ENCODE measurements around the gene KLF1. TPM values are rescaled to one million over a fixed set of nuclear protein-coding genes. Genes with fewer than 3 reads are reported as not detected.
"Not testable (repeated sequence)": the region's sequence is repeated elsewhere in the genome, so short reads cannot be mapped to it uniquely, and the experiment has no call there.

KLF1 gene
- total and polyA plus RNA-seq, 8 donors, result 0.05 to 0.19 (median 0.18) TPM; not detected in 5

DNA sequence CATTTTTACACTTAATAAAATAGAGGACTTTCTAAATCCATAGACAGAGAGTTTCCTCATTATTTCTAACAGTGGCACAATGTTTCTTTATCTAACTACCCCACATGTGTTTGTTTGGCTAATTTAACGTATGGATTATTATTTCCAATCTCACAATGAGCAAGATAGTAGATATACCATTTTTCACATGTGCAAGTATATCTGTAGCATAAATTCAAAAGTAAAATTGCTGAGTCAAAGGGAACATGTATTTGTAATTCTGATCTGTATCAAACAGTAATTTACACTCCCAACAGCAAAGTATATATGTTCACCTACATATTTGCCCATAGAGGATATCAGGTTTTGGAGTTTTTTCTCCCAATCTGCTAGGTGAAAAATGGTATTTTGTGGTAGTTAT lies 30.3 kb downstream of the KLF1 start:
- Histone ChIP-seq H3K27ac (no peak overlapping the region), H3K9me3 (peaks cover 0 to 3% (median 0%) of the 10 kb centered on the region in 4 donors), H3K27me3 (no peaks in the 10 kb centered on the region), H3K36me3 (no peaks in the 10 kb centered on the region), H3K4me3 (no peak overlapping the region), H3K4me1 (no peaks in the 10 kb centered on the region)
- WGBS, 5 donors, result 28 to 64% (median 43%) methylated on average over 1 of the region's 1 CpG
- DNase-seq, result no peak
- intact Hi-C loops (cut with DNase I; ENCODE audit: low total_unique reads), result no loop called here
- TF ChIP-seq, protein P1, sequence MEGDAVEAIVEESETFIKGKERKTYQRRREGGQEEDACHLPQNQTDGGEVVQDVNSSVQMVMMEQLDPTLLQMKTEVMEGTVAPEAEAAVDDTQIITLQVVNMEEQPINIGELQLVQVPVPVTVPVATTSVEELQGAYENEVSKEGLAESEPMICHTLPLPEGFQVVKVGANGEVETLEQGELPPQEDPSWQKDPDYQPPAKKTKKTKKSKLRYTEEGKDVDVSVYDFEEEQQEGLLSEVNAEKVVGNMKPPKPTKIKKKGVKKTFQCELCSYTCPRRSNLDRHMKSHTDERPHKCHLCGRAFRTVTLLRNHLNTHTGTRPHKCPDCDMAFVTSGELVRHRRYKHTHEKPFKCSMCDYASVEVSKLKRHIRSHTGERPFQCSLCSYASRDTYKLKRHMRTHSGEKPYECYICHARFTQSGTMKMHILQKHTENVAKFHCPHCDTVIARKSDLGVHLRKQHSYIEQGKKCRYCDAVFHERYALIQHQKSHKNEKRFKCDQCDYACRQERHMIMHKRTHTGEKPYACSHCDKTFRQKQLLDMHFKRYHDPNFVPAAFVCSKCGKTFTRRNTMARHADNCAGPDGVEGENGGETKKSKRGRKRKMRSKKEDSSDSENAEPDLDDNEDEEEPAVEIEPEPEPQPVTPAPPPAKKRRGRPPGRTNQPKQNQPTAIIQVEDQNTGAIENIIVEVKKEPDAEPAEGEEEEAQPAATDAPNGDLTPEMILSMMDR (IDR thresholded peaks at IDR 0.05), result no peak
- no peak for TF ChIP-seq EP300 (IDR thresholded peaks at IDR 0.05)
- no peak for TF ChIP-seq POLR2A (IDR thresholded peaks at IDR 0.05)
- TF ChIP-seq POLR2AphosphoS5 (IDR thresholded peaks at IDR 0.05), result no peak

DNA sequence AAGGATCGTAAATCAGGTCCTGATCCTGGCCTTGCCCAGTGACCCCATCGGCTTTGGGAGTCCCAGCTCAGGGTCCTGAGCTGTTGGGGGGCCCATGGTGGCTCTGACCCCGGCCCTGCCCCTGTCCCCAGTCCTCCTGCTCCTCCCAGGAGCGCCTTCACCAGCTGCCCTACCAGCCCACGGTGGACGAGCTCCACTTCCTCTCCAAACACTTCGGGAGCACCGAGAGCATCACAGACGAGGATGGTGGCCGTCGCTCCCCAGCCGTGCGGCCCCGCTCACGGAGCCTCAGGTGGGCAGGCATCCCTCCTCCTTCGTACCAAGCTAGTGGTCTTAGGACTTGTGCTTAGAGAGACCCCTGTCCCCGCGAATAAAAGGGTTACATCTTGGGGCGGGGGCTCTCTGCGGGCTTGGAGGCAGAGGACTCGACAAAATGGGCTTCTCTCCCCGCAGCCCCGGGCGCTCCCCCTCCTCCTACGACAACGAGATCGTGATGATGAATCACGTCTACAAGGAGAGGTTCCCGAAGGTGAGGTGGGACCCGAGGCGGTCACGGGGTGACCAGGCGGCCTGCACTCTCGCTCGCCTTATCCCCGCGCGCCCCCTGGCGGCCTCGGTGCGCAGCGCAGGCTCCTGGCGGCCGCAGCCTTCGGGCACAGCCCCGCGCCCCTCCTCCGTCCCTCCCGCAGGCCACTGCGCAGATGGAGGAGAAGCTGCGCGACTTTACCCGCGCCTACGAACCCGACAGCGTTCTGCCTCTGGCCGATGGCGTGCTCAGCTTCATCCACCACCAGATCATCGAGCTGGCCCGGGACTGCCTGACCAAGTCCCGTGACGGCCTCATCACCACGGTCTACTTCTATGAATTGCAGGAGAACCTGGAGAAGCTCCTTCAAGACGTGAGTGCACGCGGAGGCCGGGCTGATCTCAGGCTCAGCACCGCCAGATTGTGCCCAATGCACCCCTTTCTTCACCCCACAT lies 39.6 kb downstream of the KLF1 start:
- peaks cover 5 to 60% (median 14%) of the 10 kb centered on the region in 3 donors for H3K27me3 ChIP-seq
- 7 to 21% (median 12%) methylated on average over 19 to 69 of the region's 69 CpGs for WGBS, 5 donors
- peak overlapping the region; percentile 12 to 39 (median 18) for H3K4me3 ChIP-seq

DNA sequence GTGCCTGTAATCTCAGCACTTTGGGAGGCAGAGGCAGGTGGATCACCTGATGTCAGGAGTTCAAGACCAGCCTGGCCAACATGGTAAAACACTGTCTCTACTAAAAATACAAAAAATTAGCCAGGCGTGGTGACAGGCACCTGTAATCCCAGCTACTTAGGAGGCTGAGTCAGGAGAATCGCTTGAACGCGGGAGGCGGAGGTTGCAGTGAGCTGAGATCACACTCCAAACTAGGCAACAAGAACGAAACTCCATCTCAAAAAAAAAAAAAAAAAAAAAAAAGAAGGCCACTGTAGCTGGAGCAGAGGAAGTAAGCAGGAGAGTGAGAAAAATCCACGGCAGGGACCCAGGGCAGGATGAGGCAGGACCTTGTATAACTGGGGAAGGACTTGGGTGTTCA lies 40.4 kb downstream of the KLF1 start:
- Histone ChIP-seq H3K27me3 (peaks cover 7 to 69% (median 23%) of the 10 kb centered on the region in 3 donors), H3K4me1 (peaks cover 9 to 13% (median 11%) of the 10 kb centered on the region in 4 donors)
- not testable (repeated sequence) for DNase-seq, H3K9me3 ChIP-seq, H3K4me3 ChIP-seq, H3K36me3 ChIP-seq, H3K27ac ChIP-seq
- 79 to 89% (median 84%) methylated on average over 7 of the region's 7 CpGs for WGBS, 5 donors
- intact Hi-C loops (cut with DNase I; ENCODE audit: low total_unique reads), result loop anchor here (5.0 kb wide), 1 partner anchor 84 kb away; no protein-coding TSS in a partner anchor

More for the DNA sequence above, 39.6 kb downstream of the KLF1 start:
- Histone ChIP-seq H3K4me1 (peaks cover 9 to 11% (median 10%) of the 10 kb centered on the region in 4 donors), H3K27ac (no peak overlapping the region), H3K9me3 (no peaks in the 10 kb centered on the region), H3K36me3 (no peaks in the 10 kb centered on the region)
- TF ChIP-seq POLR2A (IDR thresholded peaks at IDR 0.05) (no peak), EP300 (IDR thresholded peaks at IDR 0.05) (no peak), POLR2AphosphoS5 (IDR thresholded peaks at IDR 0.05) (peak in 2 of 3 donors; percentile 31 to 82)
- TF ChIP-seq, protein P1 (IDR thresholded peaks at IDR 0.05), result peak in 6 of 7 experiments; percentile 30 to 100 (median 99)
- intact Hi-C loops (cut with DNase I; ENCODE audit: low total_unique reads), result loop anchor here (5.0 kb wide), 1 partner anchor 85 kb away; no protein-coding TSS in a partner anchor
- DNase-seq, result peak; percentile 93 to 95

DNA sequence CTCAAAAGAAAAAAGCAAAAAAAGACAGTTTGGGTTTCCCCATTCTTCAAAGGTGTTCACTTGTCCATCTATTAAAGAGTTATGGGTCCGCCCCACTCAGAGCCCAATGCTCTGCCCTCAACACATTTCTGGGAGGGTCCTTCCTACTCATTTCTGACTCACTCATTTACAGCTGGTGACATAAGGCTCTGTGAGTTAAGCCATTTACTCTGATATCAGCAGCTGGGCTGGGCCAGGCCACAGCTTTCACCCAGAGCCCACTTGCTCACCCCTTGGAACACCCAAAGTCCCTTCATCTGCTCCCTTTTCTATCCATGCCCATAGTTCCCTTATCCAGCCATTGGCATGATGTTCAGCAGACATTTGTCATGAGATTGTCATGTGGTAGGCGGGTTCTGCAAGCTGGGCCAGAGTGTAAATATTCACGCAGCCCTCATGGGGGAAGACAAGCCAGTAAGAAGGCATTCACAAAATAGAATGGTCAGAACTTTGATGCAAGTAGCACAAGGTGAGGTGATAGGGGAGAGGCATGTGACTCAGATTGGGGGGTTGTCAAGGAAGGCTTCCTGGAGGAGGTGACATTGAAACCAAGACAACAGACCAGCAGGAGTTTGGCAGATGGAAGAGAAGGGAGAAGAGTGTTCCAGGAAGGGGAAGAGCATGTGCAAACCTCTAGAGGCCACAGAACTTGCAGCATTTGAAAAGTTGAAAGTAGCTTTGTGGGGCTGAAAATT lies 42.8 kb downstream of the KLF1 start:
- TF ChIP-seq, protein P1 (IDR thresholded peaks at IDR 0.05), result no peak
- TF ChIP-seq POLR2AphosphoS5 (IDR thresholded peaks at IDR 0.05) (no peak), EP300 (IDR thresholded peaks at IDR 0.05) (no peak), POLR2A (IDR thresholded peaks at IDR 0.05) (no peak)
- no peaks in the 10 kb centered on the region for H3K9me3 ChIP-seq
- WGBS, 5 donors, result 67 to 78% (median 73%) methylated on average over 3 of the region's 3 CpGs
- peaks cover 16 to 28% (median 22%) of the 10 kb centered on the region in 4 donors for H3K4me1 ChIP-seq
- H3K36me3 ChIP-seq, result no peaks in the 10 kb centered on the region
- H3K4me3 ChIP-seq, result no peak overlapping the region
- H3K27ac ChIP-seq, result no peak overlapping the region
- peaks cover 16 to 93% (median 46%) of the 10 kb centered on the region in 3 donors for H3K27me3 ChIP-seq
- intact Hi-C loops (cut with DNase I; ENCODE audit: low total_unique reads), result no loop called here
- no peak for DNase-seq
